Amniotic epithelial cell (primary cell): ENCODE measurements around the gene ADCY1.

Source experiments
- DNase-seq: peaks from one replicate; pipeline ENCODE4 v3.0.0-alpha.2; 2010; ENCODE audit warnings: low read depth

ADCY1 gene

DNA sequence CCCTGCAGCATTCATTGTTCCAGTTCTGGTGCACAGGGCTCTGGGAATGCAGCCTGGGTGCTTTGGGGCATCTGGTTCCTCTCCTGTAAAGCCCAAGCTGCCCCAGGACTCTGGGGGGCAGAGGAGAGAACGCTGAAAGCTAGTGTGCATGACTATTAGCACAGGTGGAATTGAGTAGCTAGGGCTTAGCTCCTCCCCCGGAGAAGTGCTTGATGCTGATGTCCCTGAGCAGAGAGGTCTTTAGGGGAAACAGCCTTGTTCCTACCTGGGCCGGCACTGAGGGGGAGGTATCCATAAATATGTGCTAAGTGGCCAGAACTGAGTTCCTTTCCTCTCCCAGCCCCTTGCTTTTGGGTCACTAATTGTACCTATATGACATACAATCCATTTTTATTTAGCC lies 3.9 kb downstream of the ADCY1 start:
- DNase-seq: no peak

DNA sequence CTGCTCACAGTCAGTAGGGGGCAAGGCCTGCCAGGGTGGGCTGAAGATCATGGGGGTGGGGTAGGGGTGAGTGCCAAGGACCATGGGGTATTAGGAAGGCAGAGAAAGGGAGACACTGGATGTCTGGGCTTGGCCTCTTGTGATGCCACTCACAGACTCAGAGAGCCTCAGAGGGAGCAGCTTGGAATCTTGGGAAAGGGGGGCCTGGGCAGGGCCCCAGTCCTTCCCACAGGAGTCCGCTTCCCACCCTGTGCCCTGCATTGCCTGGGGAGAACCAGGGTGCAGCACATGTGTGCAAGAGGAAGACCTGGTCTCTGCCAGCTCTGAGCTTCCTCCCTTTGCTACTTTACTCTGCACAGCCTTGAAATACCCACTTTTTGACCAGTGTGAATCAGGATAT lies 4.3 kb downstream of the ADCY1 start:
- DNase-seq: no peak

DNA sequence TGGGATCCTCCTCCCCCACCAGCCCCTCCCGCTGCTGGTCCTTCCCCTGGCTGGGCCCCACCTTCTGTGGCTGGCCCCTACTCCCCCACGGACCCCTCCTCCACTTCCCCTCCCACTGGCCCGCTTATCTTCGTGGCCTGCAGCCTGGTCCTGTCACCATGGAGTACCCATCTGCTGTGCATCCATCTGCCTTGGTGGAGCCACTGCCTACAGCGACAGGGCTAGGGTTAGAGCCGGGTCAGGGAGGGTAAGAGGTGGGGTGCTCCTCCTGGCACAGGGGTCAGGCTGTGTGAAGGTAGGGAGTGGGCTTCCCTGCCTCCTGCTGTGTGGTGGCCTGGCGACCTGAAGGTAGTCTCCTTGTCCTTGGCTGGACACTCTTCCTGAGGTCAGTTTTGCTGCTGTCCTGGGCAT lies 5.2 kb downstream of the ADCY1 start:
- DNase-seq: no peak

DNA sequence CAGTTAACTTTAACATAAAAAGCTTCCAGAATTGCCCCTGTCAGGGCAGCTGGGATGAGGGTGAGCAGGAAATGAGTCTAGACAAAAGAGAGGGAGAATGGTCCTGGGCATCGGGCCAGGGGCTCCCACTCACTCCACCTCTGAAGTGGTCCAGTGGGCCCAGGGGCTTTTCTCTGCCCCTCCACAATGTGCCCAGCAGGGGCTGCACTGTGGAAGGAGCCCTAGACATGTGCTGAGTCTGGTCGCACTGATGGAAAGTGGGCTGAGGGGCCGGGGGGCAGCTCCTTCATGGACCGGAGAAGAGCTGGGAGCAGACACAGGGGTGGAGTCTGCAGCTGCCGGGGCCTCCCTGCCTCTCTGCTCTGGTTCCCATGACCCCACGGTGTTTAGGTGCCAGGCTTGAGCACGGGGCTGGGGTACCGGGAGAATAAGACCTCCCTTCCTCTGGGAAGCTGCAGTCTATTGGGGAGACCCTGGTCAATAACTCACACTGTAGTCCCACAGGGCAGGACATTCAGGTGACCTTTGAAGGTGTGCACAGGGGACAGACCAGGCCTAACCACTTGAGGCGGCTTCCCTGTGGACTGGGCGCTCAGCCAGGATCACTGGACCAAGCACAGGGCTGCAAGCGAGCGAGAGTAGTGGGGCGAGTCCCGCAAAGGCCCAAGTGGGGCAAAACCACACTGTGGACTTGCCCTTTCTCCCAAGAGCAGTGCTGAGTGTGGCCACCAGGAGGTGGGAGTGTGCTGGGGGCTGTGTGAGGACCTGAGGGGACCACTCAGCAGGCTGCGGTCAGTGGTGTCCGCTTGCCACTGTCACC lies 6.1 kb downstream of the ADCY1 start:
- no peak for DNase-seq

DNA sequence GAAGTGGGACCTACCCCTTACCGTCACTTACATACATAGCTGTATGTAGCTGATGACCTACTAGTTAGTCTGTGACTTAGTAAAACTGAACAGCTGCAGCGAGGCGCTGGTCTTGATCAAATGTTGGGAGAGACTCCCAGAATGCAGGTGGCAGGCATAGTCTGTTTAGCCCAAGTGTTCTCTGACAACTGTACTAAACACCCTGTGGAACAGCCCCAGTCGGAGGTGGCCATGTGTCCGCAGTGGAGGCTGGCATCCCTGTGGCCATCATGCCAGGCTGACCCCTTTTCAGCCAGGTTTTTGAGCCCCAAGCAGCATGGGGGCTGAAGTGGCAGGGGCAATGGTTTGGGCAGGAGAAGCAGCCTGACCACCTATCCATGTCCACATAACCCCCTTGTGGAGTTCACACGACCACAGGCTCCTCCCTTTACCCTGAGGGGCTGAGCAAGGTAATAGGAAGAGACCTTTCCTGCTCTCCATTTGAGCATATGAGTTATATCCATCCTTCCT lies 7.2 kb downstream of the ADCY1 start:
- DNase-seq: no peak

DNA sequence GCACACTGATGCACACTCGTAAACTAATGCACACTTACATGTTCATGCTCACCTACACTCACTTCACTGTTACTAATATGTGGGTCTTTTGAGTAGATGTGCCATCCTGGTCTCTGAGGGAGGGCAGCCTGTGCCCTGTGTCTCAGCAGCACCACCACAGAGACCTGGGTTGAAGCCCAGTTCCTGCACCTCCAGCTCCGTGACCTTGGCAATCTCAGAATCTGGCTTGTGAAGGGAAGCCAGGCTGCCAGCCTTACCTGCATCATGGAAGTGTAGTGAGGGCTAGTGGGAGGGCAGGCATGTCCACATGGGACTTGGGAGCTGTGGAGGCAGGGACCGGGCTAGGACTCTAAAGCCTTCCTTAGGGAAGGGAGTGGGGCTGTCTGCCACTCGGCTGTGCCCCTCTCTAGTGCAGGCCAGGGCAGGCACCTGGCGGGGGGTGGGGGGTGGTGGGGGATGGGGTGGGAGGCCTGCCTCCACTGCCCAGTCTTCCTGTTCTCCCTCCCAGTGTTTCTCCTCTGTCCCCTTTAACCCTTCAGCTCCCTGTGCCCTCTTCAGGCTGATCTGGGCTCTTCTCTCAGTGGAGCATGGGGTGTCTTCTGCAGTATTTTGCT lies 8.1 kb downstream of the ADCY1 start:
- DNase-seq: no peak

DNA sequence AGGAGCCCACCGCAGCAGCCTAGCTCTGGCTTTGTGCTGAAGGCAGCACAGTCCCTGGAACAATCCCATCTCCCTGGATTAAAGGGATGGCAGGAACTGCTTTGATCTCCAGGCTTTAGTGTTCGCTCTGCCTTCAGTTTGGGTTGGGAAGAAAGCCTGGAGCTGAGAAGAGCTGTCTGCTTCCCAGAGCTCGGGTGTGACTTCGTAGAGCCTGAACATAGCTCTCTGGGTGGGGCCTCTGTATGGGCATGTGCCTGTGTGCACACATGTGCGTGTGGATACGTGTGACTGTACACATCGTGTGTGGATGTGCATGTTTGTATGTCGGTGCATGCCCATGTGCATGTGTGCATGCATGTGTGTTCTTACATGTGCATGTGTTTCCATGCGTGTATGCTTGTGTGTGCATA lies 8.7 kb downstream of the ADCY1 start:
- no peak for DNase-seq

DNA sequence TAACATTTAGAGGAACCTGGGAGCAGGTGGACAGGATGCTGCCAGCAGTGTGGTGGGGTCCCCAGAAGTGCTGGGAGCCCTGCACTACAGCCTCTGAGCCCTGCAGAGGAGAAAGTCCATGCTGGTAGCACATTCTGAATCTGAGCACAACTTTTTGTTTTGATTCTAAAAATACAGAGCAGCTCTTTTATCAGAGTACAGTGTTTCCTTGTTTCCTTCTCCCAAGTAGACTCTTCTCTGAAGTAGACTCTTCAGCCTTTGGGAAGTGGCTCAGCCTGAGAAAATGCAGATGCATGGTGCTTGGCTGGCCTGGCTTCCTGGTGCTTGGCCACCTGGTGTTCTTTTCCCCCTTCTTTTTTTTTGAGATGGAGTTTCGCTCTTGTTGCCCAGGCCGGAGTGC lies 9.1 kb downstream of the ADCY1 start:
- DNase-seq: no peak

DNA sequence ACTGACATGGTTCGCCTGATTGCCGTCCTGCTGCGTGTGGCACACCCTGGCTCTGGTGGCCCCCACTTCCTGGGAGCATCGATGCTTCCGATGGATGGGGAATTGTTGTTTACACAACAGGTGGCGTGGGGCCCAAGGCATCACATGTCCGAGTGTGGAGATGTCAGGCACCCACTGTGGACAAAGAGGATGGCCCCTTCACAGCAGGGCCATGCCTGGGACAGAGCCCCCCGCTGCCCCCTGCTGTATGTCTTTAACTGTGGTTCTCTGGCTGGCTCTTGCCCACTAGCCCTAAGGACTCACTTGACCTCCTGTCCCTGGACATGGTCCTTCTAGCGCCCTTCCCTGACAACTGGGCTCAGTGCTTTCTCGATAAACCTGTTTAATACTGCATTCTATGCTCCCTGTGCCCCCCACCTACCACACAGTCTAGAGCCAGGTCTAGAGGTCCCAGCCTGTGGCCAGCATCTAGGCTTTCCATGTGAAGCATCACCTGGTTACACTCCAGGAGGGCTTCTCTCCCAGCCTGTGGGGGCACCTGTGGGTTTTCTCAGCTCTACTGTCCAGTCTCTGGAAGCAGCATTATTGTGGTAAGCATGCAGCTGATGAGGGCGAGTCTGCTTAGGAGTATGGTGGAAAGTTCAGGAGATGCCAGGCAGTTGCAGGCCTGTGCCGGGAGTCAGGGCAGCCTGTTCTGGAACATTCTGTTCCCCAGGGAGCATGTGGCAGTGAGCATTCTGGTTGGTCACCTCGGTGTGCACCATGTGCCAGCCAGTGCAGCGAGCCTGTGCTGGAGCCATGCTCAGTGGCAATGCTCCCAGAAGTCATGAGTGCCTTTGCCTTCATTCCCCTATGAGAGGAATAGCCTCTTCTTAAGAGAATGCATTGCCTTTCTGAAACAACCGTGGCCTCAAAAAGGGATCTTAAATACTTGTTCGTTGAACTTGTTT lies 10.4 kb downstream of the ADCY1 start:
- no peak for DNase-seq

DNA sequence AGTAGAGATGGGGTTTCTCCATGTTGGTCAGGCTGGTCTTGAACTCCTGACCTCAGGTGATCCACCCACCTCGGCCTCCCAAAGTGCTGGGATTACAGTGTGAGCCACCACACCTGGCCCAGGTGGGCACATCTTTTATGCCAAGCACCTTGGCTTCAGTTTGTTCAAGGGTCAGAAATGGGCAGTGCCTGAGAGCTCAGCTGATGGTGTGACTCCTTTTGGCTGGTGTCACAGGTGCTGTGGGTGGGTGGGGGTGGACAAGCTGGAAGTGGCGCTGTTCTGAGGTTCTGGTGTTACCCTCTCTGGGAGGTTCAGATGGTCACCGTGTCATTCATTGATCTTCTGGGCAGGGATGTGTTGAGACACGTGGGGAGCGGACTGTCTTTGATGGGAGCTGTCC lies 11.5 kb downstream of the ADCY1 start:
- DNase-seq: no peak

DNA sequence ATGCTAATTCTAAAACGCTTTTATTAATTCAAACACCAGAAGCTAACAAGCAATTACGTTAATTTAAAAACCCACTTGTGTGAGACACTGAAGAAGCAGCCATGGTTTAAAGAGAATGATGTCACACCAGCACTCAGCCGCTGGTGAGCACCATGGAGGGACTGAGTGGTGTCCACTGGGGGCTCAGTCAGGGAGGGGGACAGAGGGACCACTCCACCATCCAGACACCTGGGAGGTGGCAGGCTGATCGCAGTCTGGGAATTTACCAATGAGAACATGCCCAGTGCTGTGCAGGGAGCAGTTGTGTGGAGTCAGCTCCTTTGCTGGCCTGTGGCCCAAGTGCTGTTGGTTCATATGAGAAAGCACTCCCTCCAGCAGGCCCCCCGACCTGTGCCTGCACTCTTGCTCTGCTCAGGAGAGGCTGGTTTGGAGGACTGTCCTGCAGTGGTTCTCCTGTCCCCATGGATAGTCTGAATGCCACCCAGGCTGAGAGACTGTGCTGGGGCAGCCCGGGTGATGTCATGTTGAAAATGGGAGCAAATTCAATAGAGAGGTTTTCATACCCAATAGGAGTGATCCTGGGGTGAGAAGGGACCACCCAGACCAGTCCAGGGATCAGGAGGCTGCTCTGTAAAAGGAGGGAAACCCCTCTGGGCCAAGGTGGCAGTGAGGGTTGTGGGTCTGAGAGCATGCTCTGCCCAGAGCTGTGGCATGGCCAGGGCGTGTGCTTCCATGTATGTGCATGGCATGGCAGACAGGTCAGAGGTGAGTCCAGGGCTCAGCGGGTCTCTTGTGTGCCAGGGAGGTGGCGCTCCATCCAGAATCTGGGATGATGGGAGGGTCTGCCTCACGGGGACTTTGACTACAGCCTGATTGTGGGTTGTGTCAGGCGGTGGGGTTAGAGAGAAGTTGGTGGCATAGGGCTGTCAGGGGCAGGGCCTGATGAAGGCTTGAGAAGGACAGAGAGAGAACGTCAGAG lies 12.7 kb downstream of the ADCY1 start:
- no peak for DNase-seq

DNA sequence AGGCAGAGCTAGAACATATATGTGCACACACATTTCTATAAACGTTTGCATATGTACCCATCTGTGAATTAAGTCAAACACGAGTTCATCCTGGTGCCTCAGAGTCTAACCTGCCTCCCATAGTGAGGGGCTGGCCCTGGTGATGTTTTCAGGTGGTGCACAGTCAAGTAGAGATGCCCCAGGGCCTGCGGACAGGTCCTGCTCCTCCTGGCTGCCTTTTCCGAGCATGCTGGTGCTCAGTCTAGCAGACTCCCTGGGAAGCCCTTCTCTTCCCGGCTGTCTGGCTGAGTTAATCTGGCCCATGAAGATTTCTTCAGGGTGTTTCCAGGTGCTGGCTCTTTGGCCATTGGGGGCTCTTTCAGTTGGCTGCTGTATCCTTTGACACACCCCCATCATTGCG lies 14.3 kb downstream of the ADCY1 start:
- DNase-seq: no peak

DNA sequence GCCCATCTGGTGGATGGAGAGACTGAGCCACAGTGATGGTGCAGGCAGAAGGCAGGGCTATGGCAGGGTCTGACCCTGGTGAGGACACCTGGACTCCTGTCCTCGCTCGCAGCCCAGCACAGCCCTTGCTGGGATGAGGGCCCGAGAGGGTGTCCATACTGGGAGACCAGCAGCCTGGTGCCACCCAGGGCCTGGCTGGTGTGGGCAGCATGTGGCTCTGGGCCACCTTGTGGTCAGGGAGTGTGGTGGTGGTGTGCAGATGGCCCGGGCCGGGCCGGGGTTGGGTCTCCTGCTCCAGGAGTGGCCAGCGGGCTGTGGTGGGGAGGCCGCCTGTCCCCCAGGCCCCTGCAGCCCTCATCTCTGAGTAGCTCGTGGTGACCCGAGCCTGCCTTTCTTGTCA lies 14.9 kb downstream of the ADCY1 start:
- DNase-seq: no peak

DNA sequence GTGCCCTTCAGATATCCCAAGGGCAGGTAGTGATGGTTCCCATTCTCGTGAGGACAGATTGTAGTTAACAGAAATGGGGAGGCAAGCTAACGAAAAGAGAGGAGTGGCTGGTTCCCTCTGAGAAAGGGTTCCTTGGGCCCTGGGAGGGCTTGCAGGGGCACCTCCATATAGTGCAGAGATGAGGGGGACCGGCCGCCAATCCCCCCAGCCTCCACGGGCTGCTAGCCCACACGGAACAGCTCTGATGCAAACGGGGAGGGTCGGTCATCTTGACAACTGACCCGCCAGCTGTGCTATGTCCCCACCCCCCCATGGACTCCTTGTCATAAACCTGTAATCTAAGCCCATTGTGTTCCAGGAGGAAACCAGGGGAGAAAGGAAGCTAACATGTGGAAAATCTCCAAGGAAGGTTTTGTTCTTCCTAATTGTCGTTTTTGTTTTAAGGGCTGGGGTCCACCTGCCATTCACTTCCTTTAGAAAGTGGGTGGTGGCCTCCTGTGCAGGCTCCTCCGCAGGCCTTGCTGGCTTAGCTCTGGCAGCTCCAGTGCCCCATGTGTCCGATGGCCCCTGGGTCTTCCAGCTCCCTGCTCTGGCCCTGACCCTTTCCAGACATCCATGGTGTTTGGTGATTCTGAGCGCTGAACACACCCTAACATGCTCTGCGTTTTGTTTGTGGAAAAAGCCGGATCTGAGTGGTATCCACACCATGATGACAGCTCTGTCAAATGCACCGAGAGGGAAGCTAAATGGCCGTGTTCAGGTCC lies 15.9 kb downstream of the ADCY1 start:
- no peak for DNase-seq

DNA sequence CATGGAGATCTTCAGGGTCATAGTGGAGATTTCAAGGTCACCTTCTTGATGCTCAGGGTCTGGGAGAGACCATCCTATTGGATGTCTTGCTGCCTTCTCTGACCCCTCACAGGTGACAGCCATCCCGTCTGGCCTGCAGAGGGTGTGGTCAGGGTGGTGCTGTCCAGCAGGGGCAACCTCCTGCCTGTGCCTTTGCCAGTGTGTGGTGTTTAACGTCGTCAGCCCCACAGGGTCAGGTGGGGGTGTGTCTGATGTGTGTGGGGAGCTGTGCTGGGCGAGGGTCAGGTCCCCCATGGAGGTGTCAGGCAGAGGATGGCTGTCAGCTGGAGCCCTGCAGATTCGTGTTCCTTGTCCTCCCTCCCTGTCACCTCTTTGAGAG lies 16.5 kb downstream of the ADCY1 start:
- DNase-seq: no peak

DNA sequence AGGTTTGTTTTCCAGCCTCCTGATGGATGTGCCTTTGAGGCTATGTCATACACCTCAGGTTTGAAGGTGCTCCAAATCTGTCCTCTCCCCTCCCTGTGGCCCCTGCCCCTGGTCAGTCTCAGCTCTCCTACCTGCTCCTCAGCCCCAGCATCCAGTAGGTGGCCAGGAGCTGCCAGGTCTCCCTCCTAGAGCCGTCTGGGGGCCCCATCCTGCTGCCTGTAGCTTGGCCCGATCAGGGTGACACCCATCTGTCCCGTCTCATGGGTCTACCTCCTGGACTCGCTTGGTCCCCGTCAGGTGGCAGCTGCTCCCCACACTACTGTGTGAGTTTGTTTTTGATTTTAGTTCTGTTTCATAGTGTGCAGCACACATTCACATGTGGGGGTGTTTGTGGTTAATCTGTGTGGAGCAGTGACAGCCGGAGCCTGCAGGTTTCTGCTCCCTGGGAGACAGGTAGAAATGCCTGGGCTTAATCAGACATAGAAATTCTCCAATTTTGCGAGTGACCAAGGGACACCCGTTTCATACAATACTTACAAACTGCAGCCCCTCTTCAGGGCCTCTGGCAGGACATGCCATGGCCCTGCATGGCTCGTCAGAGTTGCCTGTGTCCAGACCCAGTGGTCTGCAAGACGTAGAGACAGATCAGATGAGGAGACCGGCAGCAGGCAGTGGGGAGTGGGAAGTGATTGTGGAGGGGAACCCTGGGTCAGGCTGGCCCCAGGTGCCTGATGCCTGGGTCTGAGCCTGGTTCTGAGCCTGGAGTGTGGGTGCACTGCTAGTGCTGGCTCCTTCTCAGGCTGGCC lies 17.1 kb downstream of the ADCY1 start:
- no peak for DNase-seq

DNA sequence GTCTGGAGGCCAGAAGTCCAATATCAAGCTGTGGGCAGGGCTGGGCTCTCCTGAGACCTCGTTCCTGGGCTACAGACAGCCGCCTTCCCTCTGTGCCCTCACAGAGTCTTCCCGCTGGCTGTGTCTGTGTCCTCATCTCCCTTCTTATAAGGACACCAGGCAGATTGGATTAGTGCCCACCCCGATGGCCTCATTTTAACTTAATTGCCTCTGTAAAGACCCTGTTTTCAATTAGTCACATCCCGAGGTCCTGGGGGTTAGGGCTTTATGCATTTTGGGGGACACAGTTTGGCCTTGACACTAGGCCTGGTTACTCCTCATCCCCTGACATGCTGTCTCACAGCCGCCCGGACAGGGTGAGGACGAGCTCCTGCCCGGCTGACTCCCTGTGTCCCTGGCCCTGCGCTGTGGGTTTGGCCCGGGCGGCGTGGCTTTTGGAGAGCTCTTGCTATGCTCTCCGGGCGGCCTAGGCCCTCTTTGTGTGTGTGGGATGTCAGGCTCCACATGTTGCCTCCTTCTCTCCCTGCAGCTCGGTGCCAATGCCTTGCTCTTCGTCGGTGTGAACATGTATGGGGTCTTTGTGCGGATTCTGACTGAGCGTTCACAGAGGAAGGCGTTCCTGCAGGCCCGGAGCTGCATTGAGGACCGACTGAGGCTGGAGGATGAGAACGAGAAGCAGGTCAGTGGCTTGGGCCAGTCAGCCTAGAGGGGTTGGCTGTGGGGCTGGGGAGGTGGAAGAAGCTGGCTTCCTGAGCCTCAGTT lies 18.2 kb downstream of the ADCY1 start:
- DNase-seq: no peak

DNA sequence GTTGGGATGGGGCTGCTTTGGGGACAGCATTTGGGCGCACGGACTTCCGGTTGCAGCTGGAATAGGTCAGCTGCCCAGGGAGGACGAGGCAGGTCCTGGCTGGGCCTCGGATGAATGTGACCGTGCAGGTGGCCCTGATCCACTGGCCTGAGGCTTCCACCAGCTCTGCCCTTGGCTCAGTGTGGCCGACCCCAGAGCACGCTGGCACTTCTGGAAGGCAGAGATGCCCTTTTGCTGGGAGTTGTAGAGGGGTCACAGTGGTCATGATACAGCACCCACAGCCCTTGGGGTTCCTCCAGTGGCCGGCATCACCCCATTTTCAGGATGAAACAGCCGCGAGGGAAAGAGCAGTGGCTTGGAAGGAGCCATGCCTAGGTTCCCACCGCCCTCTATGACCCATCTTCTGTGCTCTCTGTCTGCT lies 19.0 kb downstream of the ADCY1 start:
- no peak for DNase-seq

DNA sequence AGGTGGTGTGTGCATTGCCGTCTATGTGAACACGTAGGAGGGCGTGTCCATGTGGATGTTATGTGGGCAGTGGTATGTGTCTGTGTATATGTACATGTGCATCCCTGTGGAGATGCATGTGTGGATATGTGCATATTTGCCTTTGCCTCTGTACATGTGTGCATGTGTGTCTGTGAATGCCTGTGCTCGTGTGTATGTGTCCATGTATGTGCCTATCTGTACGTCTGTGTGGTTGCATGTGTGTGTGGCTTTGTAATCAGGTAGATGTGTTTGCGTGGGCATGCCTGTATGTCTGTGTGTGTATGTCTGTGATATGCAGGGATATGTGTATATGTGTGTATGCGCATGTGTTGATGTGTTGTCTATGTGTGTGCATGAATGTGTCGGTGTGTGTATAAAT lies 19.7 kb downstream of the ADCY1 start:
- no peak for DNase-seq
